HEK293 (cell line): ENCODE results near the gene PFKM.

ENCODE experiments used
- SP2 ChIP-seq: fragments of 450-650 bp; formaldehyde crosslinking; IDR thresholded peaks from 2 replicates; pipeline ENCODE4 v1.5.1; 2016; ENCODE audit warnings: missing biosample characterization, missing genetic modification characterization
- ZNF10 ChIP-seq: fragments of 450-650 bp; formaldehyde crosslinking; IDR thresholded peaks from 2 replicates; pipeline ENCODE4 v1.5.1; 2017; ENCODE audit warnings: missing biosample characterization, missing genetic modification characterization
- ZNF416 ChIP-seq: fragments of 450-650 bp; formaldehyde crosslinking; IDR thresholded peaks from 2 replicates; pipeline ENCODE4 v1.5.1; 2016; ENCODE audit warnings: missing biosample characterization, missing genetic modification characterization
- TF ChIP-seq, protein P1 (sequence below): fragments of 450-650 bp; formaldehyde crosslinking; IDR thresholded peaks from 2 replicates; pipeline ENCODE4 v1.5.1; 2016; ENCODE audit warnings: missing biosample characterization, missing genetic modification characterization
- TF ChIP-seq, protein P2 (sequence below): fragments of 450-650 bp; formaldehyde crosslinking; IDR thresholded peaks from 2 replicates; pipeline ENCODE4 v1.5.1; 2016; ENCODE audit warnings: missing biosample characterization, missing genetic modification characterization
- TF ChIP-seq, protein P3 (sequence below): fragments of 450-650 bp; formaldehyde crosslinking; IDR thresholded peaks from 2 replicates; pipeline ENCODE4 v1.5.1; 2016; ENCODE audit warnings: missing biosample characterization, missing genetic modification characterization, low read depth

DNA sequence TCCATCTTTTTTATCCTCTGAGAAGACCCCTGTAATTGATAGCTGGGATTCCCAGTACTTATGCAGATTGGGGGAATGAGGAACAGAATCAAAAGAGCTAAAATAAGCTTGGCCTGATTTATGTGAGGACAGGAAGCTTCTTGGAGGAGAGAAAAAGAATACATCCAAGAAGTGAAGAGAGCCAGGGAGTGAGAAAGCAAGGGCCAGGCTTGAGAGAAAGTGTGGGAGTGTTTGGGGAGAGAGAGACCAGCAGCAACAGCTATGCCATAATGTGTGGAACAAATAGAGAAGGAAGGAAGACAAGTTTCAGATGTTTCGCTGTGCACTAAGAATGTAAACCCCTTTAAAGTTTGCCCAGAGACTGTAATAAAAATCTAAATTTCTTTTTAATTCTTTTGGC lies 60.3 kb downstream of the PFKM start:
- no peak for TF ChIP-seq SP2 (tag by site-specific recombination)
- TF ChIP-seq ZNF10, result no peak
- no peak for TF ChIP-seq ZNF416 (tag by site-specific recombination)
- TF ChIP-seq, protein P1, sequence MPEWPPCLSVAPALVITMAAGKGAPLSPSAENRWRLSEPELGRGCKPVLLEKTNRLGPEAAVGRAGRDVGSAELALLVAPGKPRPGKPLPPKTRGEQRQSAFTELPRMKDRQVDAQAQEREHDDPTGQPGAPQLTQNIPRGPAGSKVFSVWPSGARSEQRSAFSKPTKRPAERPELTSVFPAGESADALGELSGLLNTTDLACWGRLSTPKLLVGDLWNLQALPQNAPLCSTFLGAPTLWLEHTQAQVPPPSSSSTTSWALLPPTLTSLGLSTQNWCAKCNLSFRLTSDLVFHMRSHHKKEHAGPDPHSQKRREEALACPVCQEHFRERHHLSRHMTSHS (tag by site-specific recombination), result no peak
- TF ChIP-seq, protein P2, sequence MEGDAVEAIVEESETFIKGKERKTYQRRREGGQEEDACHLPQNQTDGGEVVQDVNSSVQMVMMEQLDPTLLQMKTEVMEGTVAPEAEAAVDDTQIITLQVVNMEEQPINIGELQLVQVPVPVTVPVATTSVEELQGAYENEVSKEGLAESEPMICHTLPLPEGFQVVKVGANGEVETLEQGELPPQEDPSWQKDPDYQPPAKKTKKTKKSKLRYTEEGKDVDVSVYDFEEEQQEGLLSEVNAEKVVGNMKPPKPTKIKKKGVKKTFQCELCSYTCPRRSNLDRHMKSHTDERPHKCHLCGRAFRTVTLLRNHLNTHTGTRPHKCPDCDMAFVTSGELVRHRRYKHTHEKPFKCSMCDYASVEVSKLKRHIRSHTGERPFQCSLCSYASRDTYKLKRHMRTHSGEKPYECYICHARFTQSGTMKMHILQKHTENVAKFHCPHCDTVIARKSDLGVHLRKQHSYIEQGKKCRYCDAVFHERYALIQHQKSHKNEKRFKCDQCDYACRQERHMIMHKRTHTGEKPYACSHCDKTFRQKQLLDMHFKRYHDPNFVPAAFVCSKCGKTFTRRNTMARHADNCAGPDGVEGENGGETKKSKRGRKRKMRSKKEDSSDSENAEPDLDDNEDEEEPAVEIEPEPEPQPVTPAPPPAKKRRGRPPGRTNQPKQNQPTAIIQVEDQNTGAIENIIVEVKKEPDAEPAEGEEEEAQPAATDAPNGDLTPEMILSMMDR, result no peak
- TF ChIP-seq, protein P3, sequence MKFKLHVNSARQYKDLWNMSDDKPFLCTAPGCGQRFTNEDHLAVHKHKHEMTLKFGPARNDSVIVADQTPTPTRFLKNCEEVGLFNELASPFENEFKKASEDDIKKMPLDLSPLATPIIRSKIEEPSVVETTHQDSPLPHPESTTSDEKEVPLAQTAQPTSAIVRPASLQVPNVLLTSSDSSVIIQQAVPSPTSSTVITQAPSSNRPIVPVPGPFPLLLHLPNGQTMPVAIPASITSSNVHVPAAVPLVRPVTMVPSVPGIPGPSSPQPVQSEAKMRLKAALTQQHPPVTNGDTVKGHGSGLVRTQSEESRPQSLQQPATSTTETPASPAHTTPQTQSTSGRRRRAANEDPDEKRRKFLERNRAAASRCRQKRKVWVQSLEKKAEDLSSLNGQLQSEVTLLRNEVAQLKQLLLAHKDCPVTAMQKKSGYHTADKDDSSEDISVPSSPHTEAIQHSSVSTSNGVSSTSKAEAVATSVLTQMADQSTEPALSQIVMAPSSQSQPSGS (tag by site-specific recombination), result no peak
